B cell (primary cell): ENCODE results near the gene FKBP1B.

ENCODE experiments used
- CTCF ChIP-seq: fragments of 200-600 bp; IDR thresholded peaks from one replicate; pipeline ENCODE4 v1.8.0; 2022; ENCODE audit warnings: antibody characterized with exemption, mild to moderate bottlenecking
- EZH2 ChIP-seq: IDR thresholded peaks from 2 replicates; pipeline ENCODE4 v1.6.1; 2012; ENCODE audit warnings: borderline replicate concordance, low read depth, mild to moderate bottlenecking, moderate library complexity, low read length; ENCODE audit not compliant: insufficient read depth, poor library complexity, severe bottlenecking

GRCh38 chr2:24048769-24049484, 614 bp upstream of the FKBP1B start:
- TF ChIP-seq CTCF (no peak), EZH2 (no peak)
